Trophoblast cell (in vitro differentiated cells and primary cell): Measurements from ENCODE around the gene MTMR4.
A peak's percentile ranks its signal among the peaks of the same experiment; 100 is the strongest.

ENCODE experiments used
- DNase-seq, 2 donors: peaks; one replicate each; pipeline ENCODE4 v3.0.0-alpha.2; 2016
- H2AFZ ChIP-seq: 2 replicates; pipeline ENCODE4 v1.6.1; 2013; ENCODE audit warnings: low read length, moderate library complexity, mild to moderate bottlenecking; ENCODE audit not compliant: insufficient read depth, poor library complexity
- H2AK5ac ChIP-seq: 2 replicates; pipeline ENCODE4 v1.6.1; 2013; ENCODE audit warnings: mild to moderate bottlenecking, low read length
- H2BK120ac ChIP-seq: 2 replicates; pipeline ENCODE4 v1.6.1; 2013; ENCODE audit warnings: low read length, mild to moderate bottlenecking, moderate library complexity; ENCODE audit not compliant: insufficient read depth, poor library complexity
- H2BK12ac ChIP-seq: 2 replicates; pipeline ENCODE4 v1.6.1; 2013; ENCODE audit warnings: mild to moderate bottlenecking, low read length, moderate library complexity
- H2BK5ac ChIP-seq: 2 replicates; pipeline ENCODE4 v1.6.1; 2013; ENCODE audit warnings: low read length, low read depth, moderate library complexity, mild to moderate bottlenecking; ENCODE audit not compliant: poor library complexity
- H3K14ac ChIP-seq: 2 replicates; pipeline ENCODE4 v1.6.1; 2013; ENCODE audit warnings: mild to moderate bottlenecking, low read length
- H3K18ac ChIP-seq: 2 replicates; pipeline ENCODE4 v1.6.1; 2013; ENCODE audit warnings: mild to moderate bottlenecking, low read length
- H3K23ac ChIP-seq: 2 replicates; pipeline ENCODE4 v1.6.1; 2013; ENCODE audit warnings: low read length
- H3K27ac ChIP-seq: 2 replicates; pipeline ENCODE4 v1.5.1; 2013; ENCODE audit warnings: low read depth, mild to moderate bottlenecking, inconsistent platforms, low read length, moderate library complexity
- H3K27me3 ChIP-seq: 2 replicates; pipeline ENCODE4 v1.6.1; 2013; ENCODE audit warnings: inconsistent platforms, mild to moderate bottlenecking, low read length, moderate library complexity; ENCODE audit not compliant: insufficient read depth
- H3K36me3 ChIP-seq, 2 experiments: 1 replicate in 1 of 2; 2 replicates in 1 of 2; pipeline ENCODE4 v1.6.1; 2013; ENCODE audit warnings: low read length in 2 of 2, mild to moderate bottlenecking in 2 of 2, moderate library complexity in 1 of 2; ENCODE audit not compliant: insufficient read depth in 2 of 2, control insufficient read depth in 1 of 2
- H3K4ac ChIP-seq: 2 replicates; pipeline ENCODE4 v1.6.1; 2013; ENCODE audit warnings: low read depth, mild to moderate bottlenecking, low read length, moderate library complexity
- H3K4me1 ChIP-seq, 2 experiments: 1 replicate in 1 of 2; 2 replicates in 1 of 2; pipeline ENCODE4 v1.6.1; 2013; ENCODE audit warnings: low read length in 2 of 2, mild to moderate bottlenecking in 2 of 2, moderate library complexity in 1 of 2; ENCODE audit not compliant: insufficient read depth in 2 of 2, control insufficient read depth in 1 of 2
- H3K4me2 ChIP-seq: 2 replicates; pipeline ENCODE4 v1.6.1; 2013; ENCODE audit warnings: inconsistent platforms, mild to moderate bottlenecking, low read length, moderate library complexity
- H3K4me3 ChIP-seq: 2 replicates; pipeline ENCODE4 v1.5.1; 2013; ENCODE audit warnings: mild to moderate bottlenecking, low read depth, low read length, inconsistent platforms
- H3K79me1 ChIP-seq: one replicate; pipeline ENCODE4 v1.6.1; 2013; ENCODE audit warnings: low read length
- H3K79me2 ChIP-seq: 2 replicates; pipeline ENCODE4 v1.6.1; 2013; ENCODE audit warnings: low read length, mild to moderate bottlenecking; ENCODE audit not compliant: control insufficient read depth, insufficient read depth, poor library complexity
- H3K9ac ChIP-seq: 2 replicates; pipeline ENCODE4 v1.6.1; 2013; ENCODE audit warnings: mild to moderate bottlenecking, low read length
- H3K9me3 ChIP-seq: 2 replicates; pipeline ENCODE4 v1.6.1; 2013; ENCODE audit warnings: low read depth, mild to moderate bottlenecking, control low read depth, inconsistent platforms, low read length; ENCODE audit not compliant: insufficient read depth
- H4K12ac ChIP-seq: 2 replicates; pipeline ENCODE4 v1.6.1; 2013; ENCODE audit warnings: low read depth, mild to moderate bottlenecking, low read length, moderate library complexity
- H4K8ac ChIP-seq: 2 replicates; pipeline ENCODE4 v1.6.1; 2013; ENCODE audit warnings: low read depth, mild to moderate bottlenecking, low read length, moderate library complexity
- H4K91ac ChIP-seq: one replicate; pipeline ENCODE4 v1.6.1; 2013; ENCODE audit warnings: low read depth, mild to moderate bottlenecking, low read length, moderate library complexity
- WGBS: extraction: QIAGEN DNeasy Blood & Tissue Kit; methylation state at CpG from one replicate; pipeline ENCODE4 v1.1.7; 2013; ENCODE audit warnings: missing lambda C conversion rate; ENCODE audit not compliant: insufficient read length, insufficient coverage; ENCODE audit errors: extremely low coverage; 5-methylcytosine and 5-hydroxymethylcytosine counted together

Gene MTMR4

DNA sequence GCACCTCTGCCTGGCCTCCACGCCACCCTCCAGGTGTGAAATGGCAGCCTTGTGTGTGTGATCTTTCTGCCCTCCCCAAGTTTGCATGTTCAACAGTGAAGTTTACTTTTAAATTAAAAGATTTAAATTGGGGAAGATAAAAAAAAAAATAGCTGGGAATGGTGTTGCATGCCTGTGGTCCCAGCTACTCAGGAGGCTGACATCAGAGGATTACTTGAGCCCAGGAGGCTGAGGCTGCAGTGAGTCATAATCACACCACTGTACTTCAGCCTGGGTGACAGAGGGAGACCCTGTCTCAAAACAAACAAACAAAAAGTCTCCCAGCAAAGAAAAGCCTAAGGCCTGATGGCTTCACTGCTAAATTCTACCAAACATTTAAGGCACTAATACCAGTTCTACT is 61.7 kb downstream of the MTMR4 start:
- Histone ChIP-seq H3K27me3 (no peaks in the 10 kb centered on the region), H2AFZ (no peak overlapping the region), H3K14ac (no peak overlapping the region), H3K18ac (no peak overlapping the region), H4K12ac (no peak overlapping the region), H3K36me3 (no peaks in the 10 kb centered on the region), H3K79me1 (no peaks in the 10 kb centered on the region), H2BK5ac (no peak overlapping the region), H4K91ac (no peak overlapping the region), H3K9ac (no peak overlapping the region), H4K8ac (no peak overlapping the region), H3K79me2 (no peaks in the 10 kb centered on the region), H3K27ac (no peak overlapping the region), H3K4me3 (no peak overlapping the region), H2BK12ac (no peak overlapping the region), H2AK5ac (no peak overlapping the region), H3K4me1 (no peaks in the 10 kb centered on the region), H3K4me2 (no peak overlapping the region), H3K9me3 (no peaks in the 10 kb centered on the region), H3K4ac (no peak overlapping the region), H2BK120ac (no peak overlapping the region), H3K23ac (no peak overlapping the region)
- no CpG with 5 or more reads among the region's 1 CpG for WGBS
- DNase-seq: peak in 1 of 2 donors; percentile 3

DNA sequence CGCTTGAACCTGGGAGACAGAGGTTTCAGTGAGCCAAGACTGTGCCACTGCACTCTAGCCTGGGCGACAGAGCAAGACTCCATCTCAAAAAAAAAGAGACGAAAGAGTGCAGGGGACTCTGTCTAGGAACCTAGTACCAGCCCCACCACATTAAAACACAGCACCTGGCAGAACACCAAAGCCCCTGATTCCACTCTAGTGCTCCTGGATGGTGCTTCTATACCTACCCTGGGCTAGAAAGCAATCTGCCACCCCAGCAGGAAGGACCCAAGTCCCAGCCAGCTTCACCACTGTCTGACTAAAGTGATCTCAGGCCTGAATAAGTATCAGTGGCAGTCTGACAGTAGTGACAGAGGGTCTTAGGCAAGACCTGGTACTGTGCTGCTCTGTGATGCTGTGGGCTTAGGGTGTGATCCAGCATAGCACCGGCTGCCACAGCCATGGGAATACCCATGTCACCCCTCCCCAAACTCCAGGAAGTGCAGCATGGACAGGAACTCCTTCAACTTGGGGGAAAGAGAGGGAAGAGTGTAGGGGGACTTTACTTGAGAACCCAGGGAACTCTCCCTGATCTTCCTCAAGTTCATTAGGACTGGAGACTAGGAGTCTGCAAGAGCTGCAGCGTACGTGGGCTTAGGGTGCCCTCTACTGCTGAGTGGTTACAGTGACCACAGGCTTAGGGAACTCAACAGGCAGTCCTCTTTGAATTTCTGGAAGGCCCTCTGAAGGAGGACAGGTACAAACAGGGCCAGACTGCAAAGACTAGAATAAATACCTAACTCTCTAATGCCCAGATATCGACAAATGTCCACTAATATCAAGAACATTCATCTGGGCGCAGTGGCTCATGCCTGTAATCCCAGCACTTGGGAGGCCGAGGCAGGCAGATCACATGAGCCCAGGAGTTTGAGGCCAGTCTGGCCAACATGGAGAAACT is 67.1 kb downstream of the MTMR4 start:
- Histone ChIP-seq H3K9me3 (no peaks in the 10 kb centered on the region), H4K91ac (no peak overlapping the region), H2AK5ac (no peak overlapping the region), H2BK120ac (no peak overlapping the region), H3K4ac (no peak overlapping the region), H3K4me1 (no peaks in the 10 kb centered on the region), H3K79me2 (no peaks in the 10 kb centered on the region), H2AFZ (no peak overlapping the region), H3K79me1 (no peaks in the 10 kb centered on the region), H3K18ac (no peak overlapping the region), H3K9ac (no peak overlapping the region), H3K27ac (no peak overlapping the region), H3K4me3 (no peak overlapping the region), H3K27me3 (no peaks in the 10 kb centered on the region), H2BK12ac (no peak overlapping the region), H3K36me3 (no peaks in the 10 kb centered on the region), H3K14ac (no peak overlapping the region), H4K12ac (no peak overlapping the region), H4K8ac (no peak overlapping the region), H2BK5ac (no peak overlapping the region), H3K23ac (no peak overlapping the region), H3K4me2 (no peak overlapping the region)
- DNase-seq: peak; percentile 82 to 91
- no CpG with 5 or more reads among the region's 9 CpGs for WGBS

DNA sequence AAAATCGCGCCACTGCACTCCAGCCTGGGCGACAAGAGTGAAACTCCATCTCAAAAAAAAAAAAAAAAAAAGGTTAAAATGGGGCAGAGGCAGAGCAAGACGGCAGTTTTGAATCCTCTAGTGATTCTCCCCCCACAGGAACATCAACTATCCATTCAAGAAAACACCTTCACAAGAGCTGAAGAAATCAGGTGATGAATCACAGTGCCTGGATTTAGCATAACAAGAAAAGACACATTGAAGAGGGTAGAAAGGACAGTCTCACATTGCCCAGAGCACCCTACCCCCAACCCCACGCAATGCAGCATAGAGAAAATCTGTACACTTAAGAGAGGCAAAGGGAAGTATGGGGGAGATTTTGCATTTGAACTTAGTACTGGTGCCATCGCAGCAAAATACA is 68.4 kb downstream of the MTMR4 start:
- H3K14ac ChIP-seq: no peak overlapping the region
- H2AFZ ChIP-seq: no peak overlapping the region
- no peak overlapping the region for H2BK5ac ChIP-seq
- H3K79me1 ChIP-seq: no peaks in the 10 kb centered on the region
- no peak overlapping the region for H3K23ac ChIP-seq
- H3K4me3 ChIP-seq: no peak overlapping the region
- no peaks in the 10 kb centered on the region for H3K4me1 ChIP-seq
- H4K8ac ChIP-seq: no peak overlapping the region
- WGBS: no CpG with 5 or more reads among the region's 6 CpGs
- no peak overlapping the region for H2BK12ac ChIP-seq
- no peaks in the 10 kb centered on the region for H3K79me2 ChIP-seq
- H4K12ac ChIP-seq: no peak overlapping the region
- no peak overlapping the region for H2AK5ac ChIP-seq
- no peak overlapping the region for H3K27ac ChIP-seq
- H3K36me3 ChIP-seq: no peaks in the 10 kb centered on the region
- no peak overlapping the region for H3K18ac ChIP-seq
- no peak overlapping the region for H4K91ac ChIP-seq
- no peaks in the 10 kb centered on the region for H3K9me3 ChIP-seq
- H3K27me3 ChIP-seq: no peaks in the 10 kb centered on the region
- DNase-seq: no peak
- no peak overlapping the region for H3K4ac ChIP-seq
- no peak overlapping the region for H3K9ac ChIP-seq
- no peak overlapping the region for H2BK120ac ChIP-seq
- H3K4me2 ChIP-seq: no peak overlapping the region
